Measurements from ENCODE around the gene MAP2K4.

Gene MAP2K4

GRCh38 chr17:12040478-12040877 lies 19.8 kb downstream of the MAP2K4 start:
- no peak for DNase-seq (ENCODE audit: low spot score)

GRCh38 chr17:12041312-12041711 lies 20.6 kb downstream of the MAP2K4 start:
- DNase-seq (ENCODE audit: low spot score), result no peak

- DNase-seq (ENCODE audit: low spot score), result no peak
These were observed 23.0 kb downstream of the MAP2K4 start for GRCh38 chr17:12043702-12044101.

- no peak for DNase-seq (ENCODE audit: low spot score)
These were observed 26.1 kb downstream of the MAP2K4 start for GRCh38 chr17:12046786-12047185.

DNA sequence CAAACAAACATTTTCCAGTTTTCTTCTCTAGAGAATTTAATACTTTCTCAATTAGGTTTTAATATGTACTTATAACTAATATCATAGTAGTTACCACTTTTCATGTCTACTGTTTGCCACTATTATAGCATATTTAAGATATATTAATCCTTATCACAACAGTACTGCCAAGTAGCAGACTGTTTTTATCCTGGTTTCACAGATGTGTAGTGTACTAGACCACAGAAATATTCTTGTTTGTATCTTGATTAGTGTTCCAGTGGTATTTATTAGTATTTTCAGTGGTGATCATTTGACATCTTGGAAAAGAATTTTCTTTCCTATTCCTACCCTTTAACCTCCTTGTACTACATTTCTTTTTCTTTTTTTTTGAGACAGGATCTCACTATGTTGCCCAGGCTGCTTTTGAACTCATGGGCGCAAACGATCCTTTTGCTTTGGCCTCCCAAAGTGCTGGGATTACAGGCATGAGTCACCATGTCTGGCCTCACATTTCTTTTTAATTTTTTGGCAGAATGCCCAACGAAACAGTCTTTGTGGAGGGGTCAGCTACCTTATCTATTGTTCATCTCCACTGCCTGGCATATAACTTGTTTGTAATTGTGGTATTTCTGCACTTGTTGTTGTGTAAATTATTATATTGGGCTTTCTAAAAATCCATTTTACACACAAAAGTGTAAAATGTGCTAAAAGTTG lies 27.2 kb downstream of the MAP2K4 start:
- DNase-seq (ENCODE audit: low spot score), result no peak

GRCh38 chr17:12048843-12049473 lies 28.3 kb downstream of the MAP2K4 start:
- no peak for DNase-seq (ENCODE audit: low spot score)

- DNase-seq (ENCODE audit: low spot score), result no peak
These were observed 30.1 kb downstream of the MAP2K4 start for GRCh38 chr17:12050646-12051225.

- DNase-seq (ENCODE audit: low spot score), result no peak
These were observed 32.9 kb downstream of the MAP2K4 start for GRCh38 chr17:12053552-12053951.

- DNase-seq (ENCODE audit: low spot score), result no peak
These were observed 35.2 kb downstream of the MAP2K4 start for GRCh38 chr17:12055889-12056288.

DNA sequence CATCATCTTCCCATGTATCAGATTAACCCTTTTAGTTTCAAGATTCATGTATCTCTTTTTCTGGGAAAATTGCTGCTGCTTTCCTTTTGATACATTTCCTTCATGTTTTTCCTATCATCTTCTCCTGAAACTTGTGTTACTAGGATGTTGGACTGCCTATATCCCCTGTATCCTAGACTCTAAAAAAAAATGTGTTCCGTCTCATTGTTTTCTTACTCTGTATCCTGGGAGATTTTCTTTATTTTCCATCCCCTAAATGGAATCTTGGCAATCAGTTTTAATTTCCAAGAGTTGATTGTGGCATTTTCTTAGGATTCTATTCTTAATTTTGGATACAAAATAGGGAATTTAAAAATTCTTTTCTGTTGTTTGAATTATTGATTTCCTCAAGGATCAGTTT lies 36.8 kb downstream of the MAP2K4 start:
- DNase-seq (ENCODE audit: low spot score), result no peak

- DNase-seq (ENCODE audit: low spot score), result no peak
These were observed 37.9 kb downstream of the MAP2K4 start for GRCh38 chr17:12058535-12058934.

DNA sequence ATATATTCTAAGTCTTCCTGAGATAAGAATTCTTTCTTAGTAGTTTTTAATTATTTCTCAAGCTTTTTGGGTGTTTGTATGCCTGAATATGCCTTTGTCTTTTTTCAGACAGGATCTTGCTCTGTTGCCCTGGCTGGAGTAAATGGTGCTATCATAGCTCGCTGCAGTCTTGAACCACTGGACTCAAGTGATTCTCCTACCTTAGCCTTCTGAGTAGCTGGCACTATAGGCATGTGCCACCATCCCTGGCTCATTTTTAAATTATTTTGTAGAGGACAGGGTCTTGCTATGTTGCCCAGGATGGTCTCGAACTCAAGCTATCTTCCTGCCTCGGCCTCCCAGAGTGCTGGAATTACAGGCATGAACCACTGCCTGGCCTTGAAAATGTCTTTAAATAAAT lies 41.6 kb downstream of the MAP2K4 start:
- no peak for DNase-seq (ENCODE audit: low spot score)

DNA sequence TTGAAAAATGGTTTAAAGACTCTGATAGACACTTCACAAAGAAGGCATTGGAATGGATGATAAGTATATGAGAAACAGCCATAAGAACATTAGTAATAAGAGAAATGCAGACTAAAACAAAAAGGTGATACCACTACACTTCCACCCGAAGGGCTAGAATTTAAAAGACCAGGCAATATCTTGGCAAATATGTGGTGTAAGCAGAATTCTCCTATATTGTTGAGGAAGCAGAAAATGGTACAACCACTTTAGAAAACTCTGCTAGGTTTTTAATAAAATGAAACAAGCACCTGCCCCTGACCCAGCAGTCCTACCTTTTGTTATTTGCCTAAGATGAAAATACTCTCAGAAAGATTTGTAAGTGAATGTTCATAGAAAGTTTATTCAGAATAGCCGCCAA lies 43.7 kb downstream of the MAP2K4 start:
- no peak for DNase-seq (ENCODE audit: low spot score)

GRCh38 chr17:12067485-12067884 lies 46.8 kb downstream of the MAP2K4 start:
- no peak for DNase-seq (ENCODE audit: low spot score)

DNA sequence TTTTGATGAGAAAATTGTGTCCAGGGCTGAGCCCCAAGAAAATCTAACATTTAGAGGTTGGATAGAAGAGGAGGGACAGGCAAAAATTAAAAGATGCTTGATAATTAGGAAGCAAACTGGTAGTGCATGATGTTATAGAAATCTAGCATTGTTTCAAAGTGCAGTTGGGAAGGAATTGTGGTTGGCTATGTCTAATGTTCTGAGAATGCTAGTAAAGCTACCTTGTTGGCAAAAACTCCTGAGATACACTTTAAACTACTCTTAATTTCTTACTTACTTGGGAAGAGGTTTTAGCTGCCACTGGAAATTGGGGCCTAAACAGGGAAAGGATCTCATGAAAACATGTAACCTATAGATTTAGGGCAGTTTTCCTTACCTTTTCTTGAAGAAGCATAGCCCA lies 48.3 kb downstream of the MAP2K4 start:
- DNase-seq (ENCODE audit: low spot score), result no peak

- no peak for DNase-seq (ENCODE audit: low spot score)
These were observed 49.9 kb downstream of the MAP2K4 start for GRCh38 chr17:12070561-12070960.

- DNase-seq (ENCODE audit: low spot score), result no peak
These were observed 53.7 kb downstream of the MAP2K4 start for GRCh38 chr17:12074346-12074745.

GRCh38 chr17:12077773-12078172 lies 57.1 kb downstream of the MAP2K4 start:
- no peak for DNase-seq (ENCODE audit: low spot score)

GRCh38 chr17:12078791-12079190 lies 58.1 kb downstream of the MAP2K4 start:
- DNase-seq (ENCODE audit: low spot score), result no peak

- no peak for DNase-seq (ENCODE audit: low spot score)
These were observed 61.0 kb downstream of the MAP2K4 start for GRCh38 chr17:12081720-12082119.

DNA sequence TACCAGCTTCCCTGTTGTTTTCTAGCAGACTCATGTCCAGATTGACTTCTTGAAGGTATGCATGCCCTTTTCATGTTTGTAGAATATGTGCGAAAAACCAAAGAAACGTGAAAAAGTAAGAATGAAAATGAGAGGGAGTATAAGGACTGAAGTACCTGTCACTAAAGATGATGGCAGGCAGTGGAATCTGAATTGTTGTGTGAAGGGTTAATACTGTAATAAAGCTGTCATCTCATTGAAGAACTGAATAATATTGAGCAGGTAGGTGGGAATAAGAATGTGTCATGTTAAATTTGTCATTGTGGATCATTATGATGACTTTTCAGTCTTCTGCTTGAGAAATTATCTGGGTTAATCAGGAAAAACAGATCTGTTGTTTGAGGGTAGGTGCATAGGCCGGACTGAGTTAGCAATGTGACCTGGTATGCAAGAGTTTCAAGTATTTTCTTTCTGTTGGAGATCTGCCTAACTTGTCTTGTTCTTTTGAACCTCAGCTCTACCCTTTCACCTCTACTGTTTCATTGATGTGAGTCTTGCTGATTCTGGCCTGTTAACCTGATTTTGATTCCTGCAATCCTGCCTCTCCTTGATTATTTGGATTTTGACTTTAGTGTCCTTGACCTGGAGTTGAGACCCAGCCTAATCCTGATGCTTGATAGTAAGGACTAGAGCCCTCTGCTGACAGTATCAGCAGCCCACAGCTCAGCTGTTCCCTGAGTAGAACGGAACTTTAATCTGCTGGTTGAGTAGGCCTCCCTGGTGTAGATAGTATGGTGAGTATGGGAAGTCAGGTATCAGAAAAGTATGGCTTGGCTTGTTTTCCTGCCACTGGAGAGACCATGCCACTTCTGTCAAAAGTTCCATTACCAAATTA lies 64.6 kb downstream of the MAP2K4 start:
- no peak for DNase-seq (ENCODE audit: low spot score)

DNA sequence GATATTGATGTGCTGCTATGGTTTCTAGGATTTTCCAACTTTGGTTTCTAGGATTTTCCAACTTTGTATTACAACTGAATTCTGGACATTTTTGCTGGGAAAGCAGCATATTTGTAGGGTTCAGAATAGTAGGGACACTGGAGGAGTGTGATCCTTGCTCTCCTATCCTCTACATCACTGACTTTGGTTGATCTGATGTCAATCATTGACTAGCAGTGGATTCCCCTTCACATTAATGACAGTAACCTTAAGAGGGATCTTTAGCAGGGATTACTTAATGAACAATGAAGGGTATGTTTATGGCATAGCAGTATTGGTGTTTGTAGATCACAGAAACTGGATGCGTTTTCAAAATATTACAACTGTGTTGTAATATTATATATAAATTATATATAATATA lies 67.4 kb downstream of the MAP2K4 start:
- DNase-seq (ENCODE audit: low spot score), result no peak

Measured in hematopoietic multipotent progenitor cell treated with erythropoietin and hydrocortisone succinate and interleukin-3 and kit ligand, for 17 days (in vitro differentiated cells).